ENCODE results near the gene MEF2C.

Gene MEF2C

DNA sequence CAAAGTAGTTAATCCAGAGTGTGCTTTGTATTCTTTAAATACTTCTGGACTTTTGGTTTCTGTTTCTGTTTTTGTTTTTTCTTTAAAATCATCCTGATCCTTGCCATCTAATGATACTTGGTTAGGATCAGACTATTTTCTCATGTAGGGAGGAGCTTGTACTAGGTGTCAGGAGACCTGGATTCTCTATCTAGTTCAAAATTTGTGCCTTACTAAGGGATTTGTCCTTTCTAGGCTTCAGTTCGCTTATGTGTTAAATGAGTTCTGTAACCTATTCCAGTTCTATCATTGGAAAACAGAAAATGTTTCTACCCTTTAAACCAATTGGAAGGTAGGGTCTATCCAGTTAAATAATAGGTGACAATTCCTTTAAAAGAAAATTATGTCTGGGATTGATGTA is 3.3 kb upstream of the MEF2C start:
- H3K27me3 Mint-ChIP-seq (ENCODE audit: low read depth, poor library complexity) = peaks cover 90% of the 10 kb centered on the region
- H3K4me1 Mint-ChIP-seq = peaks cover 27% of the 10 kb centered on the region
- no peaks in the 10 kb centered on the region for H3K36me3 Mint-ChIP-seq (ENCODE audit: low read depth)
- H3K4me3 Mint-ChIP-seq = no peak overlapping the region
- peaks cover 3% of the 10 kb centered on the region for H3K9me3 Mint-ChIP-seq
- TF ChIP-seq, protein P1, sequence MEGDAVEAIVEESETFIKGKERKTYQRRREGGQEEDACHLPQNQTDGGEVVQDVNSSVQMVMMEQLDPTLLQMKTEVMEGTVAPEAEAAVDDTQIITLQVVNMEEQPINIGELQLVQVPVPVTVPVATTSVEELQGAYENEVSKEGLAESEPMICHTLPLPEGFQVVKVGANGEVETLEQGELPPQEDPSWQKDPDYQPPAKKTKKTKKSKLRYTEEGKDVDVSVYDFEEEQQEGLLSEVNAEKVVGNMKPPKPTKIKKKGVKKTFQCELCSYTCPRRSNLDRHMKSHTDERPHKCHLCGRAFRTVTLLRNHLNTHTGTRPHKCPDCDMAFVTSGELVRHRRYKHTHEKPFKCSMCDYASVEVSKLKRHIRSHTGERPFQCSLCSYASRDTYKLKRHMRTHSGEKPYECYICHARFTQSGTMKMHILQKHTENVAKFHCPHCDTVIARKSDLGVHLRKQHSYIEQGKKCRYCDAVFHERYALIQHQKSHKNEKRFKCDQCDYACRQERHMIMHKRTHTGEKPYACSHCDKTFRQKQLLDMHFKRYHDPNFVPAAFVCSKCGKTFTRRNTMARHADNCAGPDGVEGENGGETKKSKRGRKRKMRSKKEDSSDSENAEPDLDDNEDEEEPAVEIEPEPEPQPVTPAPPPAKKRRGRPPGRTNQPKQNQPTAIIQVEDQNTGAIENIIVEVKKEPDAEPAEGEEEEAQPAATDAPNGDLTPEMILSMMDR (IDR thresholded peaks at IDR 0.05) = no peak
- DNase-seq = no peak
- H3K27ac Mint-ChIP-seq = no peak overlapping the region

DNA sequence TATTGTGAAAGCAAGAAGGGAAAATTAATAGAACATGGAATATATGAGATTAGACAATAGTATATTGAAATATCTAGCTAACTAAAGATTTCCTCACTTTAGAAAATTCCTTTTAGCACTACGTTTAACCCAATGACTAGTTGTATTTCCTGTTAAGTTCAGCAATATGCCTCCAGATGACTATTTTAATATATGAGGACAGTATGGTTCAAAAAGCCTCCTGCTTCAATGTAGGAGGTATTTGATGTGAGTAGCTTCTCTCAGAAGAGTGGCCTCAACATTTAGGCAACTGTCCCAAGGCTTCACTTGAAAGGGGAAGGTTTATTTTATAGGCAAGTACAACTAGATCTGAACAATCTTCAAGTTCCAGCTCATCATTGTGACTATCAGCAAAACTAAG is 2.0 kb upstream of the MEF2C start:
- Mint-ChIP-seq H3K4me3 (peak overlapping the region; percentile 95), H3K27me3 (ENCODE audit: low read depth, poor library complexity) (peaks cover 89% of the 10 kb centered on the region), H3K4me1 (peaks cover 25% of the 10 kb centered on the region), H3K36me3 (ENCODE audit: low read depth) (no peaks in the 10 kb centered on the region), H3K27ac (no peak overlapping the region), H3K9me3 (no peaks in the 10 kb centered on the region)
- TF ChIP-seq, protein P1 (IDR thresholded peaks at IDR 0.05) = no peak
- no peak for DNase-seq

DNA sequence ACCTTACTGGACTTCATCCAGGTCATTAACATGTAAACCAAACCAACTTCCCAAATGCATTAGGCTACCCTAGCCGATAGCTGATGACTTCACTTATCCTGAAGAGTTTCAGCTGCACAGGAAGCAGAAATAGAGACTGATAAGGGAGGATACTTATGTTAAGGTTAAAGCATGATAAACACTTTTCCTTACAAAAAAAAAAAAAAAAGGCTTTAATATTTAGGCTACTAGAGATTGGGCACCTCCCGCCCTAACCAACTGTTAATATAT is 1.6 kb upstream of the MEF2C start:
- H3K9me3 Mint-ChIP-seq = no peaks in the 10 kb centered on the region
- no peaks in the 10 kb centered on the region for H3K36me3 Mint-ChIP-seq (ENCODE audit: low read depth)
- H3K27ac Mint-ChIP-seq = no peak overlapping the region
- H3K27me3 Mint-ChIP-seq (ENCODE audit: low read depth, poor library complexity) = peaks cover 89% of the 10 kb centered on the region
- H3K4me1 Mint-ChIP-seq = peaks cover 20% of the 10 kb centered on the region
- H3K4me3 Mint-ChIP-seq = peak overlapping the region; percentile 95
- no peak for DNase-seq
- TF ChIP-seq, protein P1 (IDR thresholded peaks at IDR 0.05) = no peak

DNA sequence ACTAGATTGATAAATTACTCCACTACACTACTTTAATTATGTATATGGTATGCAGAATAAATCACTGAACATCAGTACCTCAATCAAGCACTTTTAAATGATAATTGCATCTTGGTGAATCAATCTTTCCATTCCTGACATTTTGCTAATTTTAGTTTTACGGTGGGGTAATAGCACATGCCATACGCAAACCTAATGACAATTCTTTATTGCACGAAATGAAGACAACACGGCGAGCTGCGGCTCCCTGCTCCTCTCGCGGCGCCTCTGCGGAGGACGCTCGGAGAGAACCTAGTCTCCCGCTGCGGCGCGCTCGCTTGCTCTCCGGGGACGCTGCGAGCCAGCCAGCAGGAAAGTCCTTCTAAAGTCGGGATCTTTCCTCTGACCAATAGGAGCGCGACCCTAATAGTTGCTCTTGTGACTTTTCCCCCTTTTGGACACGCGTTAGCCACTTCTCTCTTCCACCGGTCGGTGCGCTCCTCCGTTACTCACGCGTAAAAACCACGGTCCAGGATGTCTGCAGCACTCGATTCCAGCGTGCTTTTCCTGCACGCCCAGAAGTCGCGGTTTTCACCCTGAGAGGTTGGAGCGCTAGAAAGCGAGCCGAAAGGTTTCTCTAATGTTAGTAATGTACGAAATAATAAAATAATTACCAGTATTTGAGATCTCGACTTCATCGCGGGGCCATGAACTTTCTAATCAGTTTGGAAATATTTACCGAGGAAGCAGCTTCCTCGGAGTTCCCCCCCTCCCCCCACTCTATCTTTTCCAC is 1.0 kb upstream of the MEF2C start:
- peak; percentile 70 for DNase-seq
- Mint-ChIP-seq H3K27ac (peak overlapping the region; percentile 13), H3K4me3 (peak overlapping the region; percentile 95), H3K4me1 (peaks cover 15% of the 10 kb centered on the region), H3K36me3 (ENCODE audit: low read depth) (no peaks in the 10 kb centered on the region), H3K27me3 (ENCODE audit: low read depth, poor library complexity) (peaks cover 85% of the 10 kb centered on the region), H3K9me3 (no peaks in the 10 kb centered on the region)
- TF ChIP-seq, protein P1 (IDR thresholded peaks at IDR 0.05) = no peak

DNA sequence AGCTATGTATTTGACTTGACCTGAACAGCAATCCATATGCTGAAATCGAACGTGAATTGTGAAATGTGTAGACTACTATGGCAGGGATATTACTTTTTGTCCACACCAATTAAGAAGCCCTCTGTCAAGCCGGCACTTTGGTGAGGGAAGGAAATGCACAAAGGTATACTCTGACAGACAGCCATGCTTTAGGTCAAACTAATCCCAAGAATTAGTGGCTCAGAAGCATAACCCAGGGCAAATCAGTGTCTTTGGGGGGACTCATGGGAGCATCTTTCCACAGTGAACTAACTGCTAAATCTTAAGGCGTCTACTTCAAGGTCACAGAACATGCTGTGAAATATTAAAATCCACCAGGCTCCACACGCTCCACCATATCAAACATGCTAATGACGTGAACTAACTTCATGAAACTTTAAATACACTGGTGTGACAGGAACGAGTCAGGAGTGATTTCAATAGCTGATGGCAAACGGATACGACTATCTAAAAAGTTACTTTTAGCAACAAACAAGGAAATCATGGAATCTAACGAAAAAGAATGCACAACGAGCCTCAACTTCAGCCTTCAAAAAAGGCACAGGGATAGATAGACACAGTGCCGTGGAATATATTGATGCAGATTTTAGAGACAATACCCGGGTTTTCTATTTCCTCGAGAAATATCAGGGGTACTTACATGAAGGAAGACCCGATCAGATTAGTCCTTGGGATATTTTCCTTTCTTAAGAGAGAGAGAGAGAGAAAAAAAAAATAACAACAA is 527 bp downstream of the MEF2C start:
- Mint-ChIP-seq H3K36me3 (ENCODE audit: low read depth) (no peaks in the 10 kb centered on the region), H3K4me1 (peaks cover 7% of the 10 kb centered on the region), H3K9me3 (no peaks in the 10 kb centered on the region), H3K27ac (no peak overlapping the region), H3K4me3 (peak overlapping the region; percentile 95), H3K27me3 (ENCODE audit: low read depth, poor library complexity) (peaks cover 71% of the 10 kb centered on the region)
- DNase-seq = no peak
- TF ChIP-seq, protein P1 (IDR thresholded peaks at IDR 0.05) = no peak
